ENCODE data around the gene SLC7A1. TPM values are rescaled to one million over a fixed set of nuclear protein-coding genes. Genes with fewer than 3 reads are reported as not detected.

SLC7A1 gene
- total RNA-seq, 1 donor from 2014 or later, result 1.1 TPM

GRCh38 chr13:29583073-29583785, 12.3 kb downstream of the SLC7A1 start:
- ATAC-seq (no peak), DNase-seq (ENCODE audit: low spot score) (no peak)

DNA sequence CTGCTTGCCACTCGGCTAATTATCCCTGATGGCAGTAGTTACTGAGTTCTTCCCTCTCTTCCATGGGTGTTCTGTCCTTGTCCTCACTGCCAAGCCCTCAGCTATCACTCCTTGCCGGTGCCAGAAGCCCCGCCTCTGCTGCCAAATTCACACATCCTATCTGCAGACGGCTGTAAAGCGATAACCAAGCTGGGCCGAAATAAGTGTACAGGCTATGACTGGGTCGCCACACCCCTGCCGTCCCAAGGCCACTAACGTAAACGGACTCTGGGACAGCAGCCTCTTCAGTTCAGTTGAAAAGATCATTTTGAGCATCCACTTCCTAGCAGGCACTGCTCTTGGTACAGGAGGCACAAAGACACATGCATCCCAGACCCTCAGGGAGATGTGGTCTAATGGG, 13.3 kb downstream of the SLC7A1 start:
- DNase-seq (ENCODE audit: low spot score) (no peak), ATAC-seq (no peak)

DNA sequence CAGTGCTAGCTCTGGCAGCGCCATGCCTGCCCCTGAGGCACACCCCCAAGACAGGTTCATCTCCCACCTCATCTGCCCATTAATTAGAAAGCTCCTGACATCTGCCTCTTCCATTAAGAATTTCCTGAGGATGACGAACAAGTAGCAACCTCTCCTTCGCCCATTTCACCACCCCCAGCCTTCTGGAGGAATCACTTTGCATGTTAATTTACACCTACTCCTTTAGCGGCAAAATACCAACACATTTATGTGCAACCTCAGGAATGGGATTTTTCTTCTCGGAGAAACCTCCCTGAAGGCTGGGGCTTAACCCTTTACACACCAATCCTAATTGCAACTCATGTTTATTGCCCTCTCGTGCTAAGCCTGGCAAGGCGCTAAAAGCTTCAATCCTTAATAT, 13.8 kb downstream of the SLC7A1 start:
- no peak for DNase-seq (ENCODE audit: low spot score)
- ATAC-seq, result no peak

GRCh38 chr13:29579094-29579493, 16.4 kb downstream of the SLC7A1 start:
- DNase-seq (ENCODE audit: low spot score) (no peak), ATAC-seq (no peak)

- no peak for ATAC-seq
- no peak for DNase-seq (ENCODE audit: low spot score)
Measured at GRCh38 chr13:29578300-29579085, 17.0 kb downstream of the SLC7A1 start.

- ATAC-seq (no peak), DNase-seq (ENCODE audit: low spot score) (no peak)
Measured at GRCh38 chr13:29577136-29578051, 18.1 kb downstream of the SLC7A1 start.

GRCh38 chr13:29576581-29576980, 18.9 kb downstream of the SLC7A1 start:
- ATAC-seq, result no peak

DNA sequence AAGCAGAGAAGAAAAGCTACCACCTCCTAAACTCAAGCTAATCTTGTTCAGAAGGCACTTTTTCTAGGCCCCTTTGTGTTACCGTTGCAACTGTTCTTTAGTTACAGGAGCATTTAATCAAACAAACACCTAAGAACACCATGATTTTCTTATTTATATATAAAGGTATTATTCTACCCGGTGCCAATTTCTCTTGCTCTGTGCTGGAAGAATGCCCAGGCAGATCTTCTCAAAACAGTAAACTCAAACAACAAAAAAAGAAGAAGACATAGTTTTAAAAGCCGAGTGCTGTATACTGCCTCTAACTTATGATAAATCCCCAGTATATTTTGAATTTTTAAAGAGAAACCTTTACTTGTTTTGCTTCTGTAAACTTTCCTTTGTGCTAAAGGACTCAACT, 20.4 kb downstream of the SLC7A1 start:
- no peak for DNase-seq (ENCODE audit: low spot score)
- ATAC-seq, result no peak

More at GRCh38 chr13:29576581-29576980, 18.9 kb downstream of the SLC7A1 start:
- DNase-seq (ENCODE audit: low spot score), result no peak

DNA sequence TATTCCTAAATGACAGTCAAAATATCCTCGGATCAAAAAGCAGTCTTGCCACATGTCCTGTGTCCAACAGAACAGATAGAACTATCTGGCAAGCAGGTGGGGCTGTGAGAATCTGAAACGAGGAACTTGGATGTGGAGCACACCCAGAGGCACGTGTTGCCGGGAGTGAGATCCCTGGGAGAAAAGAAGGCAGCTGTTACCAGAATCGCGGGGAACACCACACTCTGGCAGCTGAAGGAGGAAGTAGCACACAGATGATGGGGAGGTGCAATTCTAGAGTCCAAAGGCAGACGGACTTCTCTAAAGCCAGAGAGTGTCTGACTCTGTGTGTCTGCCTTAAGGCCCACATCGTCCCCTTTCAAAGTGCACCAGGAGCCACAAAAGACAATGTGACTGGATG, 22.3 kb downstream of the SLC7A1 start:
- no peak for DNase-seq (ENCODE audit: low spot score)
- ATAC-seq, result no peak

GRCh38 chr13:29572575-29572974, 22.9 kb downstream of the SLC7A1 start:
- DNase-seq (ENCODE audit: low spot score) (no peak), ATAC-seq (no peak)

- no peak for ATAC-seq
- DNase-seq (ENCODE audit: low spot score), result no peak
Measured at GRCh38 chr13:29571876-29572570, 23.5 kb downstream of the SLC7A1 start.

DNA sequence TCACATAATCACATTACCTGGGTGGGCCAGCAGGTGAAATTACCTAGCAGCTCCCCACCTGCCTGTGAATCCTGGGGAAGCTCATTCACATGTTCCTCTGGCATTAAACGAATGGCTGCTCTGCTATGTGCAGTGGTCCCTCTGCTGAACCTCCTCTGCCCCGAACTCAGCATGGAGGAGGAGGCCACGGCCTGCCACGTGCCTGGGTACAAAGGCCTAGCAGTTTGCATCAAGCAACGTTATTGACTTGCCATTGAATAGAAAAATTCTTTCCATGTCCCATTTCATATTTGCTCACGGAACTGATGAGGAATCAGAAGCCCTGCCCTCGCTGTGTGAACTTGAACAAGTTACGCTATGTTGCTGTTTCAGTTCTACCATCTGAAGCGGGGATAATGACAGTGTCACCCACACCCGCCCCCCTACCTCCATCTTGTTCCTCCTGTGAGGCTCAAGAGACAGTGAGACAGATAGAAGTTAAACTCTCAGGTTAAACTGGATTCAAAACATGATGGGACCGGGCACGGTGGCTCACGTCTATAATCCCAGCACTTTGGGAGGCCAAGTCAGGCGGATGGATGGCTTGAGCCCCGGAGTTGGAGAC, 25.3 kb downstream of the SLC7A1 start:
- DNase-seq (ENCODE audit: low spot score) (no peak), ATAC-seq (no peak)

DNA sequence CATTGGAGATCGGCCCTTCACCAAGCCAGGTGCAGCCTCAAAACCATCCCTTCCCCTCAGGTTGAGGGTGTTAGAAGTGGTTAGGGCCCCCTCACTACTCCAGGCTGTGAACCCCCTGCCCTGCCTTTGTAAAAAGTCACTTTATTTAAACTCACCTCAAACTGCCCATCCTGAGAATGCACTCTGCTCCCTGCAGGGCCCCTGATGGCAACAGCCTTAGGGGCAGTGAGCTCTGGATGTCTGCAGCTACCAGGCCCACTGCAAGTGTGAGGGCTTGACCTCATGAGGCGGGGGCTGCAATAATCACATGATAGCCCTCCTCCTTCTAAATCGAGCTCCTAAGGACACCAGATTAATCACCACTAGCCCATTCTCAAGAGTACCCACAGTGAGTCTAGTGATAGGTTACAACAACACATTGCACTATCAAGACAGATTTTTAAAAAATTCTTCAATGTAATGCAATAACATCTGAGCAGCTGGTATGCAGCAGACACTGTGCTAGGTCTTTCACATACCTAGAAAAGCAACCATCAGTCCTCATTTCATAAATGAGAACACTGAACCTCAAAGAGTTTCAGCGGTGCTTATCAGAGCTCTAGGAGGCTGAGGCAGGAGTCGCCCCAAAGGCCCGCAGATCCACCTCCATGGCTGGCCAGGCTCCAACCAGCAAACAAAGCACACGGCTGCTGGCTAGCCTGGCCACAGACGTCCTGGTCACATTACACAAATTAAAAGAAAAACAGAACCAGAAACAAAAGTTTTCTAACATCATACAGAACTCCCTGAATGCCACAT, 26.0 kb downstream of the SLC7A1 start:
- DNase-seq (ENCODE audit: low spot score) (no peak), ATAC-seq (peak; percentile 70)

GRCh38 chr13:29568731-29569130, 26.8 kb downstream of the SLC7A1 start:
- ATAC-seq, result no peak

DNA sequence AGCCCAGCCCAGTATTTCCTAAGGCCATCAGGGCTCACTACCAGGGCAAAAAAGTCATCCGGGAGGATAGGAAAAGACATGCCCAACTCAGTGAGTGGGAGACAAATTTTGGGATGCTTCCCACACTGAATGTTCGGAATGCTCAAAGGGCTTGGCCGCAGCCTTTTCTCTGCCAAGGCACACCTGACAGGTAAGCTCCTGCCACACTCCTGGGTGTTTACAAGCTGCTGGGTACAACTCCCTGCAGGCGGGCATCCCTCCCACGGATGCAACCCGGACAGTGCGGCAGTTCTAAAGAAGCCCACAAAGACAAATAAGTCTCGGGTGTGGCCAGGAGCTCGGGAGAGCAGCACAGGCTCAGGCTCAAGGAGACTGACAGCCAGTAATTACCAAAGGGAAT, 28.1 kb downstream of the SLC7A1 start:
- ATAC-seq (no peak), DNase-seq (ENCODE audit: low spot score) (no peak)

More at GRCh38 chr13:29568731-29569130, 26.8 kb downstream of the SLC7A1 start:
- DNase-seq (ENCODE audit: low spot score), result no peak

- no peak for DNase-seq (ENCODE audit: low spot score)
- no peak for ATAC-seq
Measured at GRCh38 chr13:29566206-29566605, 29.3 kb downstream of the SLC7A1 start.

DNA sequence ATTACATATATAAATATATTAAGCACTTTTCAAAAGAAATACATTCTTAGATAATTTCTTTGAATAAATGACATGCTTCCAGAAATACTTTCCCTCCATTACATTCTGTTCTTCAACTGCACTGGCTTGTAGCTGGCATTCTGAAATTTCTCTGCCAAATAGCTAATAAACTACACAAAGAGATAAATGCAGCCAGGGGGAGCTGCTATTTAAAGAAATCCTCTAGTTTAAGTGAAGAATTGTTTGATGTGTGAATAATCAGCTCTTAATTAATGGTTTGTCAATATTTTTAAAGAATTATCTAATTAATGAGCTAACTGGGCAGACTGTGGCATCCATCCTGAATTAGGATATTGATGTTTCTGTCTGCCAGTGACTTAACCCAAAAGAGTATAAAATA, 30.7 kb downstream of the SLC7A1 start:
- DNase-seq (ENCODE audit: low spot score) (no peak), ATAC-seq (no peak)

- no peak for DNase-seq (ENCODE audit: low spot score)
- no peak for ATAC-seq
Measured at GRCh38 chr13:29564373-29564772, 31.1 kb downstream of the SLC7A1 start.

GRCh38 chr13:29563941-29564340, 31.5 kb downstream of the SLC7A1 start:
- ATAC-seq (no peak), DNase-seq (ENCODE audit: low spot score) (no peak)
